ENCODE measurements around the gene PRPF18.

The PRPF18 gene

GRCh38 chr10:13594641-13595040, 7.9 kb downstream of the PRPF18 start:
- H3K27ac ChIP-seq = no peak overlapping the region
- H3K4me3 ChIP-seq = no peak overlapping the region

- no peak overlapping the region for H3K27ac ChIP-seq
- no peak overlapping the region for H3K4me3 ChIP-seq
These were observed 11.1 kb downstream of the PRPF18 start for GRCh38 chr10:13597909-13598308.

- Histone ChIP-seq H3K4me3 (no peak overlapping the region), H3K27ac (no peak overlapping the region)
These were observed 17.7 kb downstream of the PRPF18 start for GRCh38 chr10:13604357-13605040.

GRCh38 chr10:13608246-13608853, 21.6 kb downstream of the PRPF18 start:
- no peak overlapping the region for H3K4me3 ChIP-seq
- H3K27ac ChIP-seq = peak overlapping the region in 4 of 21 experiments; percentile 8 to 48 (median 26)

- no peak overlapping the region for H3K4me3 ChIP-seq
- no peak overlapping the region for H3K27ac ChIP-seq
These were observed 26.0 kb downstream of the PRPF18 start for GRCh38 chr10:13612654-13613373.

GRCh38 chr10:13613519-13613918, 26.8 kb downstream of the PRPF18 start:
- H3K4me3 ChIP-seq = no peak overlapping the region

GRCh38 chr10:13614530-13615332, 28.0 kb downstream of the PRPF18 start:
- Histone ChIP-seq H3K27ac (no peak overlapping the region), H3K4me3 (no peak overlapping the region)

More at GRCh38 chr10:13613519-13613918, 26.8 kb downstream of the PRPF18 start:
- no peak overlapping the region for H3K27ac ChIP-seq

- H3K4me3 ChIP-seq = no peak overlapping the region
- no peak overlapping the region for H3K27ac ChIP-seq
These were observed 29.0 kb downstream of the PRPF18 start for GRCh38 chr10:13615650-13616300.

- Histone ChIP-seq H3K27ac (no peak overlapping the region), H3K4me3 (no peak overlapping the region)
These were observed 30.4 kb downstream of the PRPF18 start for GRCh38 chr10:13617116-13617515.

- no peak overlapping the region for H3K27ac ChIP-seq
- H3K4me3 ChIP-seq = no peak overlapping the region
These were observed 35.2 kb downstream of the PRPF18 start for GRCh38 chr10:13621931-13622330.

GRCh38 chr10:13624630-13625029, 37.9 kb downstream of the PRPF18 start:
- H3K27ac ChIP-seq = no peak overlapping the region
- H3K4me3 ChIP-seq = no peak overlapping the region

- Histone ChIP-seq H3K27ac (no peak overlapping the region), H3K4me3 (no peak overlapping the region)
These were observed 40.9 kb downstream of the PRPF18 start for GRCh38 chr10:13627459-13628310.

- H3K27ac ChIP-seq = no peak overlapping the region
These were observed 41.9 kb downstream of the PRPF18 start for GRCh38 chr10:13628661-13629060.

GRCh38 chr10:13629116-13629515, 42.4 kb downstream of the PRPF18 start:
- Histone ChIP-seq H3K4me3 (no peak overlapping the region), H3K27ac (no peak overlapping the region)

More at GRCh38 chr10:13628661-13629060, 41.9 kb downstream of the PRPF18 start:
- H3K4me3 ChIP-seq = no peak overlapping the region

- Histone ChIP-seq H3K27ac (no peak overlapping the region), H3K4me3 (no peak overlapping the region)
These were observed 43.5 kb downstream of the PRPF18 start for GRCh38 chr10:13630231-13630630.

- Histone ChIP-seq H3K4me3 (no peak overlapping the region), H3K27ac (no peak overlapping the region)
These were observed 44.8 kb downstream of the PRPF18 start for GRCh38 chr10:13631594-13631993.

GRCh38 chr10:13632440-13632839, 45.7 kb downstream of the PRPF18 start:
- no peak overlapping the region for H3K27ac ChIP-seq
- no peak overlapping the region for H3K4me3 ChIP-seq

- H3K4me3 ChIP-seq = no peak overlapping the region
- H3K27ac ChIP-seq = peak overlapping the region in 8 of 21 experiments; percentile 16 to 65 (median 48)
These were observed 46.2 kb downstream of the PRPF18 start for GRCh38 chr10:13632884-13633440.
